HEK293 (cell line): ENCODE results near the gene PIGQ.

Experiments
- CTCF ChIA-PET: fragments of 350-600 bp; formaldehyde crosslinking; extraction: SDS; loops from one replicate; lab custom pipeline; 2021; ENCODE audit warnings: antibody characterized with exemption; lab: Yijun Ruan, JAX
- POLR2A ChIA-PET: fragments of 300-600 bp; formaldehyde crosslinking; extraction: SDS; loops from one replicate; lab custom pipeline; 2020; ENCODE audit warnings: antibody characterized with exemption, inconsistent platforms; lab: Yijun Ruan, JAX
- H3K27ac ChIP-seq: fragments of 200-500 bp; sonication (Bioruptor generic); 2 replicates; pipeline ENCODE4 v1.5.1; 2014; ENCODE audit warnings: low read depth, low read length, control low read depth, inconsistent platforms; ENCODE audit errors: extremely low read depth
- H3K36me3 ChIP-seq, 2 experiments: fragments of 200-500 bp in 1 of 2; sonication (Bioruptor generic) in 1 of 2; 1 replicate in 1 of 2; 2 replicates in 1 of 2; pipeline ENCODE4 v1.5.1; 2014 to 2017; ENCODE audit warnings: inconsistent platforms in 2 of 2, low read length in 2 of 2; ENCODE audit not compliant: control insufficient read depth in 2 of 2, insufficient read depth in 1 of 2
- H3K4me1 ChIP-seq: fragments of 200-500 bp; sonication (Bioruptor generic); 2 replicates; pipeline ENCODE4 v1.5.1; 2014; ENCODE audit warnings: mild to moderate bottlenecking, low read length, inconsistent platforms; ENCODE audit not compliant: control insufficient read depth, insufficient read depth
- H3K4me3 ChIP-seq: 2 replicates; pipeline ENCODE4 v1.5.1; 2011; ENCODE audit warnings: low read depth, mild to moderate bottlenecking, control low read depth, low read length, moderate library complexity
- H3K9me3 ChIP-seq: fragments of 200-500 bp; sonication (Bioruptor generic); 2 replicates; pipeline ENCODE4 v1.5.1; 2014; ENCODE audit warnings: low read depth, low read length, inconsistent platforms; ENCODE audit not compliant: control insufficient read depth, insufficient read depth
- EGR2 ChIP-seq: fragments of 450-650 bp; formaldehyde crosslinking; IDR thresholded peaks from 2 replicates; pipeline ENCODE4 v1.5.1; 2016; ENCODE audit warnings: low read depth, missing biosample characterization, missing genetic modification characterization
- IKZF3 ChIP-seq: fragments of 450-650 bp; IDR thresholded peaks from 2 replicates; pipeline ENCODE4 v1.5.0; 2018; ENCODE audit warnings: missing biosample characterization, mild to moderate bottlenecking, missing genetic modification characterization, moderate library complexity
- KLF16 ChIP-seq: fragments of 450-650 bp; formaldehyde crosslinking; IDR thresholded peaks from 2 replicates; pipeline ENCODE4 v1.5.1; 2017; ENCODE audit warnings: missing biosample characterization, missing genetic modification characterization
- SALL2 ChIP-seq: fragments of 450-650 bp; formaldehyde crosslinking; IDR thresholded peaks from 2 replicates; pipeline ENCODE4 v1.5.0; 2017; ENCODE audit warnings: missing biosample characterization, mild to moderate bottlenecking, missing genetic modification characterization, borderline replicate concordance
- SP7 ChIP-seq: fragments of 450-650 bp; formaldehyde crosslinking; IDR thresholded peaks from 2 replicates; pipeline ENCODE4 v1.5.1; 2016; ENCODE audit warnings: missing biosample characterization, missing genetic modification characterization
- YY2 ChIP-seq: fragments of 450-650 bp; formaldehyde crosslinking; IDR thresholded peaks from 2 replicates; pipeline ENCODE4 v1.5.1; 2016; ENCODE audit warnings: missing biosample characterization, missing genetic modification characterization
- ZBTB17 ChIP-seq: fragments of 450-650 bp; formaldehyde crosslinking; IDR thresholded peaks from 2 replicates; pipeline ENCODE4 v1.5.1; 2016; ENCODE audit warnings: missing biosample characterization, missing genetic modification characterization
- ZBTB20 ChIP-seq: fragments of 450-650 bp; formaldehyde crosslinking; IDR thresholded peaks from 2 replicates; pipeline ENCODE4 v1.5.1; 2016; ENCODE audit warnings: missing biosample characterization, missing genetic modification characterization
- ZBTB21 ChIP-seq: fragments of 450-650 bp; formaldehyde crosslinking; IDR thresholded peaks from 2 replicates; pipeline ENCODE4 v1.5.1; 2017; ENCODE audit warnings: missing biosample characterization, missing genetic modification characterization
- ZEB2 ChIP-seq: fragments of 450-650 bp; formaldehyde crosslinking; IDR thresholded peaks from 2 replicates; pipeline ENCODE4 v1.5.1; 2016; ENCODE audit warnings: missing biosample characterization, missing genetic modification characterization
- ZNF10 ChIP-seq: fragments of 450-650 bp; formaldehyde crosslinking; IDR thresholded peaks from 2 replicates; pipeline ENCODE4 v1.5.1; 2017; ENCODE audit warnings: missing biosample characterization, missing genetic modification characterization
- ZNF114 ChIP-seq: fragments of 450-650 bp; formaldehyde crosslinking; IDR thresholded peaks from 2 replicates; pipeline ENCODE4 v1.5.0; 2017; ENCODE audit warnings: missing biosample characterization, missing genetic modification characterization
- ZNF157 ChIP-seq: fragments of 450-650 bp; formaldehyde crosslinking; IDR thresholded peaks from 2 replicates; pipeline ENCODE4 v1.5.1; 2016; ENCODE audit warnings: missing biosample characterization, missing genetic modification characterization
- ZNF2 ChIP-seq: fragments of 450-650 bp; formaldehyde crosslinking; IDR thresholded peaks from 2 replicates; pipeline ENCODE4 v1.5.1; 2016; ENCODE audit warnings: missing biosample characterization, missing genetic modification characterization
- ZNF37A ChIP-seq: fragments of 450-650 bp; IDR thresholded peaks from 2 replicates; pipeline ENCODE4 v1.5.1; 2018; ENCODE audit warnings: missing biosample characterization, missing genetic modification characterization
- ZNF548 ChIP-seq: fragments of 450-650 bp; formaldehyde crosslinking; IDR thresholded peaks from 2 replicates; pipeline ENCODE4 v1.5.1; 2016; ENCODE audit warnings: missing biosample characterization, missing genetic modification characterization
- ZNF555 ChIP-seq: fragments of 450-650 bp; formaldehyde crosslinking; conservative IDR thresholded peaks from 2 replicates; pipeline ENCODE4 v1.5.1; 2017; ENCODE audit warnings: missing biosample characterization, mild to moderate bottlenecking, missing genetic modification characterization, inconsistent platforms
- ZNF560 ChIP-seq: fragments of 450-650 bp; formaldehyde crosslinking; IDR thresholded peaks from 2 replicates; pipeline ENCODE4 v1.5.1; 2017; ENCODE audit warnings: missing biosample characterization, missing genetic modification characterization, borderline replicate concordance
- ZNF600 ChIP-seq: fragments of 450-650 bp; formaldehyde crosslinking; IDR thresholded peaks from 2 replicates; pipeline ENCODE4 v1.5.1; 2016; ENCODE audit warnings: missing biosample characterization, missing genetic modification characterization
- ZNF629 ChIP-seq: fragments of 450-650 bp; formaldehyde crosslinking; IDR thresholded peaks from 2 replicates; pipeline ENCODE4 v1.5.1; 2017; ENCODE audit warnings: missing biosample characterization, missing genetic modification characterization
- ZNF792 ChIP-seq: fragments of 450-650 bp; formaldehyde crosslinking; IDR thresholded peaks from 2 replicates; pipeline ENCODE4 v1.5.1; 2016; ENCODE audit warnings: missing biosample characterization, missing genetic modification characterization
- TF ChIP-seq, protein P1 (sequence below): fragments of 450-650 bp; formaldehyde crosslinking; IDR thresholded peaks from 2 replicates; pipeline ENCODE4 v1.5.0; 2017; ENCODE audit warnings: missing biosample characterization, missing genetic modification characterization, borderline replicate concordance
- TF ChIP-seq, protein P2 (sequence below): fragments of 450-650 bp; formaldehyde crosslinking; IDR thresholded peaks from 2 replicates; pipeline ENCODE4 v1.5.1; 2016; ENCODE audit warnings: missing biosample characterization, missing genetic modification characterization
- TF ChIP-seq, protein P3 (sequence below): fragments of 450-650 bp; formaldehyde crosslinking; IDR thresholded peaks from 2 replicates; pipeline ENCODE4 v1.5.1; 2016; ENCODE audit warnings: missing biosample characterization, missing genetic modification characterization
- TF ChIP-seq, protein P4 (sequence below): fragments of 450-650 bp; formaldehyde crosslinking; IDR thresholded peaks from 2 replicates; pipeline ENCODE4 v1.5.1; 2016; ENCODE audit warnings: missing biosample characterization, missing genetic modification characterization
- TF ChIP-seq, protein P5 (sequence below): fragments of 450-650 bp; formaldehyde crosslinking; IDR thresholded peaks from 2 replicates; pipeline ENCODE4 v1.5.1; 2016; ENCODE audit warnings: missing biosample characterization, missing genetic modification characterization, borderline replicate concordance
- TF ChIP-seq, protein P6 (sequence below): fragments of 450-650 bp; formaldehyde crosslinking; IDR thresholded peaks from 2 replicates; pipeline ENCODE4 v1.5.1; 2016; ENCODE audit warnings: missing biosample characterization, missing genetic modification characterization

Gene PIGQ

DNA sequence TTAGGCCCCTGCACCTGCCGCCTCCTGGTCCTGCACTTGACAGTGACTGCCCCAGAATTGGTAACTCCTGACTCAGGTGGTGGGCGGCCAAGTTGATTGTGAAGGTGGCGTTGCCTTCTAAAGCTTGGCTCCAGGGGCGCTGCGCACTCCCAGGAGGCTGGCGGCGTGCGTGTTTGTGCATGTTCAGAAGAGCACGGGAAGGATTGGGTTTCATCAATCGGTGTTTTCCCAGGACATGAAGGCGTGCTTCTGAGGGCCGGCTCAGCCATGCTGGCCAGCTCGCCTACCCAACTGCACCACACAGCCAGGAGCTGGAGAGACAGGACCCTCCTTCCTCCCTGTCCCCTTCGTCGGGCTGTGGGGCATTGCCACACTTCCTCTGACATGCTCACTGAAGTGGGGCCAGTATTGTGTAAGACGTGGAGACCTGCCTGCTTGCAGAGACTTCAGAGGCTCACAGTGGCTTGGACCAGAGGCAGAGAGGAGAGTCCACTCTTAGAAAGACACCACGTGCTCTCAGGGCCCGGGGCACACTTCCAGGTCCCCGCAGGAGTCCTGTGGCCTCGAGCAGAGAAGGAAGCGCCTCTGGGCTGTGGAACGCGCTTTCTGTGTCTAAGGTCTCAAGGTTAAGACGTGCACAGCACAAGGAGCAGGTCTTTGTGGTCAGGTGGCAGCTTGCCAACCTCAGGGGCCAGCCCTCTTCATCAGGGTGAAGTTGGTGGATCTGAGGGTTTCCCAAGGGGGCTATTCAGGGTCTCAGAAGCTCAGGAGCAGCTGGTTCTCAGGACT lies 22.9 kb downstream of the PIGQ start:
- CTCF ChIA-PET = interaction anchor here (1.5 kb wide), 1 partner anchor 9 kb away, joined by 4 read pairs; no protein-coding TSS in a partner anchor
- Histone ChIP-seq H3K4me1 (peaks cover 14% of the 10 kb centered on the region), H3K9me3 (no peaks in the 10 kb centered on the region), H3K36me3 (peaks cover 0 to 8% of the 10 kb centered on the region in 2 experiments; a peak in 1 of 3 replicates), H3K4me3 (no peak overlapping the region), H3K27ac (no peak overlapping the region)
- POLR2A ChIA-PET = interaction anchor here (1.0 kb wide), 1 partner anchor 11 kb away, joined by 5 read pairs; no protein-coding TSS in a partner anchor
- TF ChIP-seq ZBTB20 (tag by site-specific recombination) = peak; percentile 40; the same call in 1 of the 2 replicates
- TF ChIP-seq SP7 = peak; percentile 66; the same call in 1 of the 2 replicates
- no peak for TF ChIP-seq ZNF37A (tag by site-specific recombination)
- peak; percentile 85 for TF ChIP-seq ZNF10 (tag by site-specific recombination)
- no peak for TF ChIP-seq ZNF560
- TF ChIP-seq, protein P1, sequence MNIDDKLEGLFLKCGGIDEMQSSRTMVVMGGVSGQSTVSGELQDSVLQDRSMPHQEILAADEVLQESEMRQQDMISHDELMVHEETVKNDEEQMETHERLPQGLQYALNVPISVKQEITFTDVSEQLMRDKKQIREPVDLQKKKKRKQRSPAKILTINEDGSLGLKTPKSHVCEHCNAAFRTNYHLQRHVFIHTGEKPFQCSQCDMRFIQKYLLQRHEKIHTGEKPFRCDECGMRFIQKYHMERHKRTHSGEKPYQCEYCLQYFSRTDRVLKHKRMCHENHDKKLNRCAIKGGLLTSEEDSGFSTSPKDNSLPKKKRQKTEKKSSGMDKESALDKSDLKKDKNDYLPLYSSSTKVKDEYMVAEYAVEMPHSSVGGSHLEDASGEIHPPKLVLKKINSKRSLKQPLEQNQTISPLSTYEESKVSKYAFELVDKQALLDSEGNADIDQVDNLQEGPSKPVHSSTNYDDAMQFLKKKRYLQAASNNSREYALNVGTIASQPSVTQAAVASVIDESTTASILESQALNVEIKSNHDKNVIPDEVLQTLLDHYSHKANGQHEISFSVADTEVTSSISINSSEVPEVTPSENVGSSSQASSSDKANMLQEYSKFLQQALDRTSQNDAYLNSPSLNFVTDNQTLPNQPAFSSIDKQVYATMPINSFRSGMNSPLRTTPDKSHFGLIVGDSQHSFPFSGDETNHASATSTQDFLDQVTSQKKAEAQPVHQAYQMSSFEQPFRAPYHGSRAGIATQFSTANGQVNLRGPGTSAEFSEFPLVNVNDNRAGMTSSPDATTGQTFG = no peak
- TF ChIP-seq, protein P2, sequence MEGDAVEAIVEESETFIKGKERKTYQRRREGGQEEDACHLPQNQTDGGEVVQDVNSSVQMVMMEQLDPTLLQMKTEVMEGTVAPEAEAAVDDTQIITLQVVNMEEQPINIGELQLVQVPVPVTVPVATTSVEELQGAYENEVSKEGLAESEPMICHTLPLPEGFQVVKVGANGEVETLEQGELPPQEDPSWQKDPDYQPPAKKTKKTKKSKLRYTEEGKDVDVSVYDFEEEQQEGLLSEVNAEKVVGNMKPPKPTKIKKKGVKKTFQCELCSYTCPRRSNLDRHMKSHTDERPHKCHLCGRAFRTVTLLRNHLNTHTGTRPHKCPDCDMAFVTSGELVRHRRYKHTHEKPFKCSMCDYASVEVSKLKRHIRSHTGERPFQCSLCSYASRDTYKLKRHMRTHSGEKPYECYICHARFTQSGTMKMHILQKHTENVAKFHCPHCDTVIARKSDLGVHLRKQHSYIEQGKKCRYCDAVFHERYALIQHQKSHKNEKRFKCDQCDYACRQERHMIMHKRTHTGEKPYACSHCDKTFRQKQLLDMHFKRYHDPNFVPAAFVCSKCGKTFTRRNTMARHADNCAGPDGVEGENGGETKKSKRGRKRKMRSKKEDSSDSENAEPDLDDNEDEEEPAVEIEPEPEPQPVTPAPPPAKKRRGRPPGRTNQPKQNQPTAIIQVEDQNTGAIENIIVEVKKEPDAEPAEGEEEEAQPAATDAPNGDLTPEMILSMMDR = peak; percentile 88
- TF ChIP-seq, protein P3, sequence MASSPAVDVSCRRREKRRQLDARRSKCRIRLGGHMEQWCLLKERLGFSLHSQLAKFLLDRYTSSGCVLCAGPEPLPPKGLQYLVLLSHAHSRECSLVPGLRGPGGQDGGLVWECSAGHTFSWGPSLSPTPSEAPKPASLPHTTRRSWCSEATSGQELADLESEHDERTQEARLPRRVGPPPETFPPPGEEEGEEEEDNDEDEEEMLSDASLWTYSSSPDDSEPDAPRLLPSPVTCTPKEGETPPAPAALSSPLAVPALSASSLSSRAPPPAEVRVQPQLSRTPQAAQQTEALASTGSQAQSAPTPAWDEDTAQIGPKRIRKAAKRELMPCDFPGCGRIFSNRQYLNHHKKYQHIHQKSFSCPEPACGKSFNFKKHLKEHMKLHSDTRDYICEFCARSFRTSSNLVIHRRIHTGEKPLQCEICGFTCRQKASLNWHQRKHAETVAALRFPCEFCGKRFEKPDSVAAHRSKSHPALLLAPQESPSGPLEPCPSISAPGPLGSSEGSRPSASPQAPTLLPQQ (tag by site-specific recombination) = peak; percentile 77; the same call in 1 of the 2 replicates
- peak; percentile 82 for TF ChIP-seq ZBTB17 (tag by site-specific recombination)
- no peak for TF ChIP-seq ZNF792 (tag by site-specific recombination)
- TF ChIP-seq, protein P4, sequence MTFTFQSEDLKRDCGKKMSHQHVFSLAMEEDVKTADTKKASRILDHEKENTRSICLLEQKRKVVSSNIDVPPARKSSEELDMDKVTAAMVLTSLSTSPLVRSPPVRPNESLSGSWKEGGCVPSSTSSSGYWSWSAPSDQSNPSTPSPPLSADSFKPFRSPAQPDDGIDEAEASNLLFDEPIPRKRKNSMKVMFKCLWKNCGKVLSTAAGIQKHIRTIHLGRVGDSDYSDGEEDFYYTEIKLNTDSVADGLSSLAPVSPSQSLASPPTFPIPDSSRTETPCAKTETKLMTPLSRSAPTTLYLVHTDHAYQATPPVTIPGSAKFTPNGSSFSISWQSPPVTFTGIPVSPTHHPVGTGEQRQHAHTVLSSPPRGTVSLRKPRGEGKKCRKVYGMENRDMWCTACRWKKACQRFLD = no peak
- no peak for TF ChIP-seq ZNF114 (tag by site-specific recombination)
- TF ChIP-seq, protein P5, sequence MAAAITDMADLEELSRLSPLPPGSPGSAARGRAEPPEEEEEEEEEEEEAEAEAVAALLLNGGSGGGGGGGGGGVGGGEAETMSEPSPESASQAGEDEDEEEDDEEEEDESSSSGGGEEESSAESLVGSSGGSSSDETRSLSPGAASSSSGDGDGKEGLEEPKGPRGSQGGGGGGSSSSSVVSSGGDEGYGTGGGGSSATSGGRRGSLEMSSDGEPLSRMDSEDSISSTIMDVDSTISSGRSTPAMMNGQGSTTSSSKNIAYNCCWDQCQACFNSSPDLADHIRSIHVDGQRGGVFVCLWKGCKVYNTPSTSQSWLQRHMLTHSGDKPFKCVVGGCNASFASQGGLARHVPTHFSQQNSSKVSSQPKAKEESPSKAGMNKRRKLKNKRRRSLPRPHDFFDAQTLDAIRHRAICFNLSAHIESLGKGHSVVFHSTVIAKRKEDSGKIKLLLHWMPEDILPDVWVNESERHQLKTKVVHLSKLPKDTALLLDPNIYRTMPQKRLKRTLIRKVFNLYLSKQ (tag by site-specific recombination) = no peak
- peak; percentile 57; the same call in 1 of the 2 replicates for TF ChIP-seq ZNF2 (tag by site-specific recombination)
- TF ChIP-seq YY2 = 0 out of 2 replicates have a peak, but pooled peaks have one; percentile 24
- peak; percentile 74 for TF ChIP-seq IKZF3
- TF ChIP-seq, protein P6, sequence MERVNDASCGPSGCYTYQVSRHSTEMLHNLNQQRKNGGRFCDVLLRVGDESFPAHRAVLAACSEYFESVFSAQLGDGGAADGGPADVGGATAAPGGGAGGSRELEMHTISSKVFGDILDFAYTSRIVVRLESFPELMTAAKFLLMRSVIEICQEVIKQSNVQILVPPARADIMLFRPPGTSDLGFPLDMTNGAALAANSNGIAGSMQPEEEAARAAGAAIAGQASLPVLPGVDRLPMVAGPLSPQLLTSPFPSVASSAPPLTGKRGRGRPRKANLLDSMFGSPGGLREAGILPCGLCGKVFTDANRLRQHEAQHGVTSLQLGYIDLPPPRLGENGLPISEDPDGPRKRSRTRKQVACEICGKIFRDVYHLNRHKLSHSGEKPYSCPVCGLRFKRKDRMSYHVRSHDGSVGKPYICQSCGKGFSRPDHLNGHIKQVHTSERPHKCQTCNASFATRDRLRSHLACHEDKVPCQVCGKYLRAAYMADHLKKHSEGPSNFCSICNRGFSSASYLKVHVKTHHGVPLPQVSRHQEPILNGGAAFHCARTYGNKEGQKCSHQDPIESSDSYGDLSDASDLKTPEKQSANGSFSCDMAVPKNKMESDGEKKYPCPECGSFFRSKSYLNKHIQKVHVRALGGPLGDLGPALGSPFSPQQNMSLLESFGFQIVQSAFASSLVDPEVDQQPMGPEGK = peak; percentile 54
- TF ChIP-seq ZBTB21 = no peak
- no peak for TF ChIP-seq SALL2 (tag by site-specific recombination)
- TF ChIP-seq ZNF555 (tag by site-specific recombination) = no peak
- peak; percentile 91; the same call in 1 of the 2 replicates for TF ChIP-seq ZEB2
- TF ChIP-seq ZNF548 (tag by site-specific recombination) = no peak
- no peak for TF ChIP-seq ZNF157 (tag by site-specific recombination)
- peak; percentile 43 for TF ChIP-seq ZNF629 (tag by site-specific recombination)
- TF ChIP-seq ZNF600 = peak; percentile 70; the same call in 1 of the 2 replicates
- TF ChIP-seq KLF16 (tag by site-specific recombination) = 0 out of 2 replicates have a peak, but pooled peaks have one; percentile 29
- TF ChIP-seq EGR2 (tag by site-specific recombination) = peak; percentile 89
